NCI-H2029 (cell line): ENCODE data around the gene YIF1A.
A peak's percentile ranks its signal among the peaks of the same experiment; 100 is the strongest.
"Not testable (repeated sequence)": the region's sequence is repeated elsewhere in the genome, so short reads cannot be mapped to it uniquely, and the experiment has no call there.

Experiments used
- DNase-seq: peaks from one replicate; lab custom pipeline; 2025; lab: John Stamatoyannopoulos, UW

Gene YIF1A

DNA sequence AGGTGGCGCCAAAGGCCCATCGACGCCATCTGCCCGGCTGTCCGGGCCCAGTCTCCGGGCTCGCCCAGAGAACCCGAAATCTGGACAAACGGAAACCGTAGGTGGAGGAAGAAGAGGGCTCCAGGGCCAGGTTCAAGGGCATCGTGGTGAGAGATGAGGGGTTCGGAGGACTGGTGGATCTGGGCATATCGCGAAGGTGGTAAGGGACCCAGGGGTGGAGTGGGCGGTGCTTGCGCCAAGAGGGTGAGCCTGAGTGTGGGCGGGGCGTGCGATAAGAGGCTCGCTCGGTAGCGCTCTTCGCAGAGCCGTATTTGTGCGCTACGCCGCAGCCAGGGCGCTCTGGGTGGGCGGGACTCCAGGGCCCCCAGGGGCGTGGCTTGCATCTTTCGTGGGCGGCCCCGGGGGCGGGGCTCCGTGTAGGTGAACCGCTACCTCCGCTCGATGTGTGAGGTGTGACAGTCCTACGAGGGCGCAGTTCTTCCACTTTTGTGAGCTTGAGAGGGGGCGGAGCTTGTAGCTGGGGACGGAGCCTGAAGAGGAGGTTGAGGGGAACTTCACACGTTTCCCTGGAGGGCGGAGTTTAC is 23.1 kb upstream of the YIF1A start:
- DNase-seq, result peak; percentile 91

DNA sequence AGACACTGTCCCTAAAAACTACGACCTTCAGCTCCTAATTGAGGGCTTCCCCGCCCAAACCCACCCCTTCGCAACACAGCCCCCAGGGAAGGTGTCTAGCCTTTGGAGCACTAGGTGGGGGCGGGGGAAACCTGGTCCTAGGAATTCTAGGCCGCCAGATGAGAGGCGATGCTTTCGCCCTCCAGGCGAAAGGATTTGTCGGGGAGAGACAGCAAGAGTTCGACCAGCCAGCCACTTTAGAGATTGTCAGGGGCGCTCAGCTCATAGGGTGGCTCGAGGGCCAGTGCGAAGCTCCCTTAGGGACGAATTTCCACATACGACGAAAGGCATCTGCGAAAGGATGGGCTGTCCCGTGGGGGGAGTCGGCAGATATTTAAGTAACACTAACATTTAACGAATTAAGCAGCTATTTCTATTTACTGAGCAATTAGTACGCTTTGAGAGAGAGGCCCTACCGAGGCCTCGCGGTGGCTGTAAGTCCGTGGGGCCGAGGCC is 22.6 kb upstream of the YIF1A start:
- DNase-seq, result no peak

DNA sequence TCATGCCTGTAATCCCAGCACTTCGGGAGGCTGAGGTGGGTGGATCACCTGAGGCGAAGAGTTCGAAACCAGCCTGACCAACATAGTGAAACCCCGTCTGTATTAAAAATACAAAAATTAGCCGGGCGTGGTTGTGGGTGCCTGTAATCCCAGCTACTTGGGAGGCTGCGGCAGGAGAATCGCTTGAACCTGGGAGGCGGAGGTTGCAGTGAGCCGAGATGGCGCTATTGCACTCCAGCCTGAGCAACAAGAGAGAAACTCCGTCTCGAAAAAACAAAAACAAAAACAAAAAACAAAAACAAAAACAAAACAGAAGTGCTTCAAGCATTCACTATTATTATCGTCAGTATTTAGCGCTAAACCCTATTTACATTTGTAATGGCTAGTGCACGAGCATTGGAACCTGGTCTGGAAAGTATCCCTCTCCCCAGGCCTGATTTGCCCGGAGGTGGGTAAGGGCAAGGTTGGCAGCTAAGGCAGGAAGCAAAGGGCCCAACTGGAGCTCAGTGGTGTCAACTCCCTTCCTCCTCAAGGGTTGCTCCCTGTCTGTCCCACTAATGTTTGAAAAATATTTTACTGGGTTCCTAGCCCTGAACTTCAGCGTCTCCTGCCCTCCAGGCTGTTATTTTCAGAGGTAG is 22.0 kb upstream of the YIF1A start:
- DNase-seq, result not testable (repeated sequence)

DNA sequence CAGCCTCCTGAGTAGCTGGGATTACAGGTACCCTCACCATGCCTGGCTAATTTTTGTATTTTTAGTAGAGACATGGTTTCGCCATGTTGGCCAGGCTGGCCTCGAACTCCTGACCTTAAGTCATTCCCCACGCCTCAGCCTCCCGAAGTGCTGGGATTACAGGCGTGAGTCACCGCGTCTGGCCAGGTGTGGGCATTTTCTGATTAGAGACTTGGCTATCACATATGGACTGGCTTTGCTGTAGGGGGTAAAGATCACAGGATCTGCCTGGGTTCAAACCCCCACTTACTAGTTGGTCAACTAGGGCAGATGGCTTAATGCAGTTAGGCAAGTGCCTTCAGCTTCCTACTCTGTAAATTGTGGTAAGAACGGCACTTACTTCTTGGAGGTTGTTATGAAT is 21.4 kb upstream of the YIF1A start:
- no peak for DNase-seq

DNA sequence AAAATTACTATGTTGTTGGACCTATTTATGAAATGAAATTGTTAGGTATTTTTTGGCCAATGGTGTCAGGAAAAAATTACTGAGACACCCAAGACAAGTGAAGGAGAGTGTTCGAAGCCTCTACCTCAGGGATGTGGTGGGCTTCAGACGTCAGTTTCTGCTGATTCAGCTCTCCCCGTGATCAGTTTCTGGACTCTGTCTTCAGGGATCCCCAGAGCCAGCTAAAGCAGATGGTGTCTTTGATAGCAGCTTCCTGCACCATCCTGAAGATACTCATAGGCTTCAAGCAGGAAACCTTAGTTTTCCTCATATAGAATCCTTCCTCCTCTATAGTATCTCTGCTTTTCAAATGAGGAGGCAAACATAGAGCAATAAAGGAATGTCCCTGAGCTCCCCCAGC is 20.5 kb upstream of the YIF1A start:
- DNase-seq, result no peak

DNA sequence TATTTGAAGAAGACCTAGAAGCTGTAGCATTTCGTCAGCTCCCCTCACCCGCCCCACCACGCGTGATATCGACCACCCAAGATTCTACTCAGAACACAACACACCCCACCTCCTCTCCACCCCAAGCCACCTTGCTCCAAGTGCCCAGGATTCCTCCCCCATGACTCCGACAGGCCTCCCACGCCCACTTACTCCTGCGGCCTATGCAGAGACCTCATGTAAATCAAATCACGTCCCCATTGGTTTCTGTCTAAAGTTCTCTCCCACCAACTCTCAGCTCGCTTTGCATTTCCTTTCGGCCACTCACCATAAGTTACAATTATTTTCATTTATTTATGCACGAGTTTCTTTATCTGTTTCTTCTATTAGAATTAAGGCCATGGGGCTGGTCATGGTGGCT is 13.7 kb upstream of the YIF1A start:
- no peak for DNase-seq

DNA sequence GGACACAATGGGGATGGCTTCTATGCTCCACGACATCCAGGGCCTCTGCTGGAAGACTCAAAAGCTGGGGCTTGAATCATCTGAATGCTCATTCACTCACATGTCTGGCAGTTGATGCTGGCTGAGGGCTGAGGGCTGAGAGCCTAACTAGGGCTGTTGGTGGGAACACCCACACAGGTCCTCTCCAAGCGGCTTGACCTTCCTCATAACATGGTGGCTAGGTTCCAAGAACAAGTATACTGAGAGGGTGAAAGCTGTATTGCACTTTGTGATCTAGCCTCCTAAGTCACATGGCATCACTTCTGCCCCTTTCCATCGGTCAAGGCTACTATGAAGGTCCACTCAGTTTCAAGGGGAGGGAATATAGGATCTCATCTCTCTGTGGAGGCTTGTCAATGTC is 10.2 kb upstream of the YIF1A start:
- no peak for DNase-seq

DNA sequence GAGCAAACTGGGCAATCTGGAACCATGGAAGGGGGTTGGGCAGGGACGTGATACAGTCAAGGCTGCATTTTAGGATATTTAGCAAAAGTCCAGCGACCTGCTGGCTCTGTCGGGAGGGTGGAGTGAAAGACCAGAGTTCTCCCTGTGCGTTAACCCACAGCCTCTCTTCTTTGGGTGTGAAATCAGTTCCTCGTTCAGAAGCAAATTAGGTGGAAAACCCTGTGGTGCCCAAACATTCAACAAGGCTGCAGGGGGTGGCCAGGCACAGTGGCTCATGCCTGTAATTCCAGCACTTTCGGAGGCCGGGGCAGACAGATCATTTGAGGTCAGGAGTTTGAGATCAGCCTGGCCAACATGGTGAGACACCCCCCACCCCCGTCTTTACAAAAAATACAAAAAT is 8.7 kb upstream of the YIF1A start:
- DNase-seq, result no peak

DNA sequence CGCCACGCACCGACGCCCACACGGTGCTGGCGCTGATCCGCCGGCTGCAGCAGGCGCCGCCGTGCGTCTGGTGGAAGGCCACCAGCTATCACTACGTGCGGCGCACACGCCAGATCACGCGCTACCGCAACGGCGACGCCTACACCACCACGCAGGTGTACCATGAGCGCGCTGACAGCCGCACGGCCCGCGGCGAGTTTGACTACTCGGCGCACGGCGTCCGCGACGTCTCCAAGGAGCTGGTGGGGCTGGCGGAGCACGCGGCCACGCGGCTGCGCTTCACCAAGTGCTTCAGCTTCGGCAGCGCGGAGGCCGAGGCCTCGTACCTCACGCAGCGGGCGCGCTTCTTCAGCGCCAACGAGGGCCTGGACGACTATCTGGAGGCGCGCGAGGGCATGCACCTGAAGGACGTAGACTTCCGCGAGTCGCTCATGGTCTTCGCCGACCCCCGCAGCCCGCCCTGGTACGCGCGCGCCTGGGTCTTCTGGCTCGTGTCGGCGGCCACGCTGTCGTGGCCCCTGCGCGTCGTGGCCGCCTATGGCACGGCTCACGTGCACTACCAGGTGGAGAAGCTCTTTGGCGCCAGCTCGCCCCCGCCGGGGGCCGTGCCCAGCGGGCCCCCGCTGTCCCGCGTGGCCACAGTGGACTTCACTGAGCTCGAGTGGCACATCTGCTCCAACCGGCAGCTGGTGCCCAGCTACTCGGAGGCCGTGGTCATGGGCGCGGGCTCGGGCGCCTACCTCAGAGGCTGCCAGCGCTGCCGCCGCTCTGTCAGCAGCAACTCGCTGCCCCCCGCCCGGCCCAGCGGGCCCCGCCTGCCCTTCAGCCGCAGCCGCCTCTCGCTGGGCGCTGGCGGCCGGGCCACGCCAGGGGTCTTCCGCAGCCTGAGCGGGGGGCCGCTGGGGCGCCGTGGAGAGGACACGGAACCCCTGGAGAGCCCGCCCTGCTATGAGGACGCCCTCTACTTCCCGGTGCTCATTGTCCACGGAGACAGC is 6.0 kb upstream of the YIF1A start:
- DNase-seq, result no peak

DNA sequence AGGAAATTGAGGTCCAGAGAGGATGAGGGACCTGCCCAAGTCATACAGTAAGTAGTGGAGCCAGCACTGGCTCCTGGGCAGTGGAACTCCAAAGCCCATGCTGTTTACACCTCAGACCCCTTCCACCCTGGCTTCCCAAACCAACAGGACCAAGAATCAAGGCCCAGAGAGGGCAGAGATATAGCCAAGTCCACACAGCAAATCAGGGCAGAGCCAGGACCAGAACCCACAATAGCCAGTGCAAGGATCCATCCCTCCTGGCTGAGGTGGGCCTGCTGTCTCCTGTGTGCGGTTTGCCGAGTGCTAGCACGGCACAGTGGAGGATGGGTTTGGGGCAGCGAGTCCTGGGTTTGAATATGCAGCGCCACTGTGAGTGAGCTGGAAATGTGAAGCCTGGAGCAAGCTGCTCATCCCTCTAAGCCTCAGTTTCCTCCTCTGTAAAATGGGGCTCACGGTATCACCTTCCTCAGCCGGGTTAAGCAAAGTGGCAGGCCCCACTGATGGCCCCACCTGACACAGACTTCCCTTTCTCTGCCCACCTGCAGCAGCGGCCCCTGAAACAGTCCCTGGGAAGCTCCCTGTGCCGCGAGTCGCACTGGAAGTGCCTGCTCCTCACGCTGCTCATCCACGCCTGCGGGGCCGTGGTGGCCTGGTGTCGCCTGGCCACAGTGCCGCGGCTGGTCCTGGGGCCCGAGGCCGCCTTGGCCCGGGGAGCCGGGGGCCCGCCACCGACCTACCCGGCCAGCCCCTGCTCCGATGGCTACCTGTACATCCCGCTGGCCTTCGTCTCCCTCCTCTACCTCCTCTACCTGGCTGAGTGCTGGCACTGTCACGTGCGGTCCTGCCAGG is 5.1 kb upstream of the YIF1A start:
- DNase-seq, result no peak

DNA sequence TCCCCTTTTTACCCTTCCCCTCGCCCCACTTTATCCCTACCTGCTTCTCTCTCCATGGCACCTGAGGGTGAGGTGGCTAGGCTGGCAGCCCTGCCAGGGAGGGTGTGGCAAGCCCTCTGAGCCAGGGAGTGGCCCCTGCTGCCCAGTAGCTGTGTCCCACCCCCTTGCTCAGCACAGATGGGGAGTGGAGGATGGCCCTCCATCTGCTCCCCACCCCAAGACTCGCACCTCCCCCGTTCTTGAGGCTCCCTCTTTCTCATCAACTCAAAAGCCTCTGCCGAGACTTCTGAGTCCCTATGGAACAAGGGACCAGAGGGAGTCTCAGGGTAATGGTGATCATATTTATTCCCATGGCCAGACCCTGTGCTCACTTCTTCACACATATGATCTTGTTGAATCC is 4.4 kb upstream of the YIF1A start:
- no peak for DNase-seq

DNA sequence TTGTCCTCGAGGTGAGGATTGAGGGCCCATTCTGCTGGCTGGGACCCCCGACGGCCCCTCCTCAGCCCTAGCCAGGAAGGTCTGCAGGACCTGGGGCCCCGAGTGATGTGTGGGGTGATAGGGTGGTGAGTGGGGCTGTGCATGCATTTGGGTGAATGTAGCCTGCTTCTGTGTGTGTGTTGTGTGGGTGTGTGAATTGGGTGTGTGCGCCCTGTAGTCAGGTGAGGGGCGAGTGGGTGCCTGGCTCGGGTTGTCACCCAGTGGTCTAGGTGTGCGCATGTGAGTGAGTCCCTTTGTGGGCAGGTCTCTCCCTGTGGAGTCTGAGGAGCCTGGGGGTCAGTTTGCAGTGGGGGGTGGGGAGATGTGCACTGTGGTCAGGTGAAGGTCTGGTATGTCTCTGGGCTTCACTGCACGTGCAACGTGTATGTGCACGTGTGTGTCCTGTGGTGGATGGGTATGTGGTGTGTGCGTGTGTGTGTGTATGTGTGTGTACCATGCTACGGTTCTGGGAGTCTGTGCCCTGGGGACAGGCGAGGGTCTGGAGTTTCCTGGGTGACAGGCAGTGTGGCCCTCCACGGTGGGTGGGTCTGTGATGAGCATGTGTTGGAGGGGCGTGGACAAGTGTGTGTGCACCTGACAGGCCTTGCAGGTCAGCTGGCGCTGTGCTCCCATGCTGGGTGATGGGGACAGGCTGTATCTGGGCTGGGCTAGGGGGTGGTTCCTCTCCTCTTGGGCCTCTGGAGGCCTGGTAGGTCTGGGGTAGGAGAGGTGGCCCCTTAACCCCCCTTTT is 3.8 kb upstream of the YIF1A start:
- no peak for DNase-seq

DNA sequence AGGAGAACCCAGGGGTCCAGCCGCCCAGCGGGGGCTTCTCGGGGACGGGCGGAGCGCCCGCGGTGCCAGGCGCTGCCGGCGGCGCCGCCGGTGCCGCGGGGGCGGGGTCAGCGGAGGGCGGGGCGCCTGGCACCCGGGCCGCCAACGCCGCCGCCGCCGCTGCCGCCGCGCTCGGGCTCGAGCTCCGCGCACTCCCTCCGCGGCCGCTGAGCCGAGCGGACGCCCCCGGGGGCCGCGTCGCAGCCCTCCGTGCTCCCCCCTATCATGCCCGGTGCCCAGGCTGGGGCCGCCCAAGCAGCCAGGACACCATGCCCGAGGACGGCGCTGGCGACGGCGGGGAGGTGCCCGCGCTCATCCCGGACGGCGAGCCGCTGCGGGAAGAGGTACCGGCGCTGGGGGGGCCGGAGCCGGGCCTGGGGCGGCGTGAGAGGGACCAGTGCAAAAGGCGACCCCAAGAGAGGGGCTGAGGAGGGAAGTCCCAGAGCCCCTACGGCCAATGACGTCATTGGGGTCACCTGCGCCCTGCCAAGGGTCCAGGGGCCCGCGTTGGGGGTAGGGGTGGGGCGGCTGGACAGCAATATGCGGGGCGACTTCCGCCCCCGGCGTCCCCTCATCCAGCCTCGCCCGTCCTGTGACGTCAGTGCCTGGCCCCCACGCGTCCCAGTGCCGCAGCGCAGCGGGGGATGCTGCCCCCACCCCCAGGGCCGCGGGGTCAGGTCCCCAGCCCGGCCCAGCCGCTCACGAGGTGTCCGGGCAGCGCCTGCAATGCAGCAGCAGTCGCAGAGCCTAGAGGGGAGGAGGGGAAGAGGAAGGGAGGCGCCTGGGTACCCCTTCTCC is 3.0 kb upstream of the YIF1A start, which contains the start of gene TMEM151A:
TSS of gene TMEM151A (plus strand) at position 189 of the 837 bp plus-strand sequence. CDS start at position 309, 120 bp downstream.
- DNase-seq, result no peak

DNA sequence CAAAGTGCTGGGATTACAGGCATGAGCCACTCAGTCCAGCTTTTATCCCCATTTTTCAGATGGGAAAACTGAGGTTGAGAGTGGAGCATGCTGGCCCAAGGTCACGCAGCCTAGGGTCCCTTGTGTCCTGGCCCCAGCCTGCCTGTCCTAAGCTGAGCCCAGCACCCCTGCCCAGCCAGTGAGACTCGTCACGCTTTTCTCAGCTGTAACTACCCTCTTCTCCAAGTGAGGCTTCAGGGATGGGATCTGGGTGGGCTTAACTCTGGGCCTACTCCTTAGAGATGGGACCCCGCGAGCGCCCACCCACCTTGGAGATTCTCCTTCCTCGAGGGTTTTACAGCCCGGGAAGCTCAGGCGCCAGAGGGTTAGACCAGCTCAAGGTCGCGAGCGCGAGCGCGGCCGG is 2.4 kb upstream of the YIF1A start:
- DNase-seq, result no peak

DNA sequence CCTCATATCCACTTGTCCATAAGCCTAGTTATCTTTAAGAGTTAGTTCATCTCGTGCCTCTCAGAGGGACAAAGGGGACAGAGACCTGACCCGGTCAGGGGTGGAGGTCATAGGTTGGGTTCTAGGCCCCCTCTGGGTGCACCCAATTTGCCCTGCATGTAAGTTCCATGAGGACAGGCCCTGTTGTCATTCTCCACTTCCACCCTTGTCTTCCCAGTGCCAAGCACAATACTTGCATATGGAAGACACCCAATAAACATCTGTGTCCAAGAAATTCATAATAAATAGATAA is 1.3 kb upstream of the YIF1A start:
- DNase-seq, result no peak

DNA sequence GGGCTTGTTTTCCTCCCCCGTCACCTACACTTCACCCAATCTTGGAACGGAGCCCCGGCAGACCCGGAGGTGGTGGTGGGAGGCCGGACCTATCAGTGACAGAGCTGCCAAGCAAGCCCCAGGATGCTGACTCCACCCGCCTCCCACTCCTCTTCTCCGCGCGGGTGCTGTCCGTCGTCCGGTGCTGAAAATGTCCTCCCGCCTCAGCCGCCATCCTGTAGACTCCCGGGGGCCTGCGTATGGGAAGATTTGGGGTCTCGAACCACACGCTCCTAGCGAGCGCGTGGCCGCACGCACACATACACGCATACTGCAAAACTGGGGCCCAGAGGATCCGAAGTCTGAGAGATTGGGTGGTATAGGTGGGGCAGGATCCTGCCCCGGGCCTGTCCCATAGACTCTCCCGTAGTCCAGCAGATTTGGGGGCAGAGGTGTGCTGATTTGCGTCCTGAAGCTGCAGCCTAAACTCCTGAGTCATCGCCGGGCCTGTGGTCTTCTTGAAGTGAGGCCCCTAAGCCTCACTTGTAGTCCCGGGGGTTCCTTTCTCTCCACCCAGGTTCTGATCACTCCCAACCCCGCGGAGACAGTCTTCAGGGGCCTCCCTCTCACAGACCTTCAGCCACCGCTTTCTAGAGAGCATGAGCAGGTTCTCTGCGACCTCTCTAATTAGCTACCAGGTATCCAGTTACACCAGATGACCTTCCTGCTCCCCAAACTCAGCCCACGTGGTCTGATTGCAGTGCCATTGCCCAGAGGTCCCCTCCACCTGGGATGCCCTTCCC is 796 bp upstream of the YIF1A start:
- no peak for DNase-seq

DNA sequence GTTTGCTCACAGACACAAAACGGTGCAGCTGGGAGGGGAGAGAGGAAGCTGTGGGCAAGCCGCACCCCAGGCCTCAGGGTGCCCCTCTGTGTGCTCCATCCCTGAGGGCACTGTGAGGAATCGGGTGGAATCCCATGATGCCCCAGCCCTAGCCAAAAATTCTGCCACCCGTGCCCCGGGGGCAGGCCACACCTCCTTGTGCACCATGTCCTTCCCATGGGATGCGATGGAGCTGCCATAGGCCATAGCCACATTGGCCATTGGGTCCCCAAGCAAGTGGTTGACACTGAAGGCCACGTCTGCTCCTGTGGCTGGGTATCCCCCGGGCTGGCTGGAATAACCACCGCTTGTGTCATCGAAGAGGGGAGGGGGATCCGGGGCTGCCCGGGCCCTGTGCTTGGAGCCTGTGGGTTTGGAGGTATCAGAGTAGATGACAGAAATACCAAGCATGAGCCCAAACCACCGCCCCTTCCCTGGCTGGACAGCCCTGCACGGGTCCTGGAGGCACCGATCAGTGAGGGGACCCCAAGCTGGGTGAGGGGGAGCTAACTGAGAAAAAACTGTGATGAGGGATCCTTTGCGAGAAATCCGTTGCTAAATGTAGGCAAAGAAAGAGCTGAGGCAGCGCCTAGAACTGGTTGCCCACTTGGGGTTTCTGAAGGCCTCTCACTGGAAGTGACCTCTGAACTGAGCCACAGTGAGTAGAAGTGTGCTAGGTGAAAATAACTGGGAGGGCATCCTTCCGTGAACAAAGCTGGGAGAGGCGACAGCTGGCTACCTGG is 863 bp downstream of the YIF1A start:
- no peak for DNase-seq

DNA sequence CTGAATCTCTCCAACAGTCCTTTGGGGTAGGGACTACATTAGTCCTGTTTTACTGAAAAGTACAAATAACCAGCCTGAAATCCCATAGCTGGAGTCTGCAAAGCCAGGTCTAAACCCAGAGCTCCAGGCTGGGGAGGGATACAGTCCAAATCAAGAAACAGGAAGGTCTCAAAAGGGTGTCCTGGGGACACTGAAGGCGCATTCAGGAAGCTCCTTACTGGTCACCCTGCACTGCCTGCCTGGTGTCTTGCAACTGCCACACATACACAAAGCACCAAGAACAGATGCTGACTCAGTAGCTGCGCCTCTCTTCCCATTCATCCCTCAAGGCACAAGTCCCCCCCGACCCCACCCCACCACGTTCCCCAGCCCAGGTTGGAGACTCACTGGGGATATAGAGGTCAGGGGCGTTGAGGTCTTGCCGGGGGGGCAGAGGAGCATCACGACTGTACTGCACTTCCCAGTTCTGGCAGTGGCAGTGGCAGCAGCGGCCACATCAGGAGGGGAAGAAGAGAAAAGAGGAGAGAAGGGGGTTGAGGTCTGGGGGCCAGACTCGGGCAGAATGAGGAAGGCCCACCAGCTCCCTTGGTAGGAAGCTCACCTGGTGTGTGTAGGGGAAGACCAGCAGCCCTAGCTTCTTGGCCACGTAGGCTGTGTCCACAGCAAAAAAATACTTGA is 1.6 kb downstream of the YIF1A start:
- no peak for DNase-seq
